K562 (cell line): ENCODE results near the gene CIAO2A. TPM values are rescaled to one million over a fixed set of nuclear protein-coding genes. Genes with fewer than 3 reads are reported as not detected.

ENCODE experiments used
- ATF6 ChIP-seq: sonication (generic); formaldehyde crosslinking; IDR thresholded peaks from 2 replicates; pipeline ENCODE4 v1.4.0; 2020; ENCODE audit warnings: mild to moderate bottlenecking, missing genetic modification reagents
- BDP1 ChIP-seq: IDR thresholded peaks from 3 replicates; pipeline ENCODE4 v1.6.1; 2011; ENCODE audit not compliant: insufficient read length, insufficient read depth
- CBFB ChIP-seq: sonication (generic); formaldehyde crosslinking; IDR thresholded peaks from 2 replicates; pipeline ENCODE4 v1.4.0; 2020; ENCODE audit warnings: mild to moderate bottlenecking, missing genetic modification reagents
- DACH1 ChIP-seq: fragments of 450-650 bp; IDR thresholded peaks from 2 replicates; pipeline ENCODE4 v1.6.1; 2018; ENCODE audit not compliant: partially characterized antibody
- DEAF1 ChIP-seq: fragments of 450-650 bp; formaldehyde crosslinking; IDR thresholded peaks from 2 replicates; pipeline ENCODE4 v1.4.0; 2020; ENCODE audit warnings: mild to moderate bottlenecking, moderate library complexity
- E2F5 ChIP-seq: sonication (generic); formaldehyde crosslinking; IDR thresholded peaks from 2 replicates; pipeline ENCODE4 v1.8.0; 2022; ENCODE audit warnings: mild to moderate bottlenecking, missing genetic modification reagents
- JUNB ChIP-seq: fragments of 450-650 bp; formaldehyde crosslinking; conservative IDR thresholded peaks from 2 replicates; pipeline ENCODE4 v1.4.0; 2020; ENCODE audit warnings: mild to moderate bottlenecking
- KDM2B ChIP-seq: fragments of 250-450 bp; sonication (Bioruptor Pico); IDR thresholded peaks from 2 replicates; pipeline ENCODE4 v1.8.0; 2021; ENCODE audit warnings: mild to moderate bottlenecking, moderate library complexity
- MAZ ChIP-seq, 2 experiments: fragments of 450-650 bp in 1 of 2; sonication (generic) in 1 of 2; formaldehyde crosslinking; IDR thresholded peaks in 1 of 2; conservative IDR thresholded peaks in 1 of 2; 2 replicates each; pipeline versions ENCODE4 v1.4.0 to v1.5.0; 2020; ENCODE audit warnings: mild to moderate bottlenecking in 1 of 2, missing genetic modification reagents in 1 of 2
- SRF ChIP-seq, 2 experiments: fragments of 250-450, 450-650 bp in 1 of 2; sonication (Bioruptor Pico) in 1 of 2; sonication (generic) in 1 of 2; formaldehyde crosslinking; IDR thresholded peaks; 2 replicates each; pipeline versions ENCODE4 v1.5.0 to v1.5.1; 2020 to 2022; ENCODE audit warnings: mild to moderate bottlenecking in 1 of 2, missing genetic modification reagents in 1 of 2
- STAT5A ChIP-seq: IDR thresholded peaks from 2 replicates; pipeline ENCODE4 v1.6.1; 2012; ENCODE audit warnings: low read length, inconsistent platforms, borderline replicate concordance
- TOE1 ChIP-seq, 2 experiments: fragments of 450-650 bp in 1 of 2; sonication (generic) in 1 of 2; formaldehyde crosslinking in 1 of 2; IDR thresholded peaks; 2 replicates each; pipeline versions ENCODE4 v1.7.1 to v1.8.0; 2016 to 2022; ENCODE audit warnings: borderline replicate concordance in 2 of 2, mild to moderate bottlenecking in 2 of 2, antibody characterized with exemption in 1 of 2, inconsistent platforms in 1 of 2, low read depth in 1 of 2, missing genetic modification reagents in 1 of 2, moderate library complexity in 1 of 2
- UBTF ChIP-seq, 2 experiments: IDR thresholded peaks; 2 replicates each; pipeline ENCODE4 v1.6.1; 2012; ENCODE audit warnings: improper control_type of control experiment in 2 of 2, low read depth in 2 of 2, low read length in 2 of 2, borderline replicate concordance in 1 of 2
- ZNF740 ChIP-seq, 3 experiments: fragments of 200-800 bp in 1 of 3; sonication (Bioruptor generic) in 1 of 3; sonication (generic) in 1 of 3; formaldehyde crosslinking in 1 of 3; IDR thresholded peaks; 2 replicates each; pipeline versions ENCODE4 v1.6.1 to v1.8.0; 2016 to 2022; ENCODE audit warnings: mild to moderate bottlenecking in 2 of 3, missing compliant biosample characterization in 2 of 3, missing genetic modification characterization in 2 of 3, missing genetic modification reagents in 1 of 3
- polyA plus RNA-seq, 8 experiments: library from polyadenylated mRNA; depleted of rRNA in 4 of 8; stranded (reverse) in 5 of 8; unstranded in 3 of 8; fragments of >200 nt; fragmentation: Nextera tagmentation in 2 of 8; fragmentation: Illumina TruSeq in 1 of 8; extraction: Ambion mirVana in 2 of 8; extraction: Trizol in 1 of 8; gene quantifications; 2 replicates each; pipeline versions ENCODE4 v1.2.1 to v1.2.3, GENCODE V29; 2011 to 2014; ENCODE audit warnings: inconsistent platforms in 1 of 8, missing spikeins in 1 of 8
- total RNA-seq, 7 experiments: library from RNA; depleted of rRNA in 6 of 7; stranded (reverse); fragments of >200 nt in 6 of 7; fragmentation: Illumina TruSeq in 2 of 7; extraction: Trizol in 2 of 7; gene quantifications; 2 replicates each; pipeline versions ENCODE4 v1.2.1 to v1.2.3, GENCODE V29; 2011 to 2021; ENCODE audit warnings: low replicate concordance in 1 of 7

Gene CIAO2A
- total and polyA plus RNA-seq, 9 of the 15 experiments (the other 6 are each of a cell fraction or from before 2014, with no cell fraction given) = 161 to 429 (median 313) TPM

GRCh38 chr15:64070965-64071851 is 22.4 kb downstream of the CIAO2A start (continued):
- TF ChIP-seq SRF (CRISPR knock-in tag; IDR thresholded peaks at IDR 0.05) (no peak), ATF6 (CRISPR knock-in tag) (no peak), KDM2B (CRISPR knock-in tag) (no peak), BDP1 (no peak), JUNB (CRISPR knock-in tag) (no peak), ZNF740 (CRISPR knock-in tag; IDR thresholded peaks at IDR 0.05) (no peak), ZNF740 (tag; IDR thresholded peaks at IDR 0.05) (no peak), MAZ (CRISPR knock-in tag; conservative IDR thresholded peaks at IDR 0.05 in 1 of 2, IDR thresholded peaks at IDR 0.05 in 1 of 2) (no peak), UBTF (IDR thresholded peaks at IDR 0.05; ENCODE audit: borderline replicate concordance in 1 of 2, low read depth in 2 of 2, low read length in 2 of 2) (no peak), DEAF1 (no peak), CBFB (CRISPR knock-in tag) (no peak), TOE1 (IDR thresholded peaks at IDR 0.05; ENCODE audit: borderline replicate concordance) (peak; percentile 67; the same call in 1 of the 2 replicates), TOE1 (CRISPR knock-in tag; IDR thresholded peaks at IDR 0.05; ENCODE audit: borderline replicate concordance, low read depth) (no peak), E2F5 (CRISPR knock-in tag) (no peak), DACH1 (no peak), STAT5A (no peak)
